ENCODE results near the gene NR2C1.
A peak's percentile ranks its signal among the peaks of the same experiment; 100 is the strongest.

NR2C1 gene

GRCh38 chr12:95085612-95086011 is 12.2 kb upstream of the NR2C1 start:
- H3K4me3 ChIP-seq (ENCODE audit: low read depth, low read length) = no peak overlapping the region
- DNase-seq (ENCODE audit: low read depth) = no peak
- TF ChIP-seq, protein P1, sequence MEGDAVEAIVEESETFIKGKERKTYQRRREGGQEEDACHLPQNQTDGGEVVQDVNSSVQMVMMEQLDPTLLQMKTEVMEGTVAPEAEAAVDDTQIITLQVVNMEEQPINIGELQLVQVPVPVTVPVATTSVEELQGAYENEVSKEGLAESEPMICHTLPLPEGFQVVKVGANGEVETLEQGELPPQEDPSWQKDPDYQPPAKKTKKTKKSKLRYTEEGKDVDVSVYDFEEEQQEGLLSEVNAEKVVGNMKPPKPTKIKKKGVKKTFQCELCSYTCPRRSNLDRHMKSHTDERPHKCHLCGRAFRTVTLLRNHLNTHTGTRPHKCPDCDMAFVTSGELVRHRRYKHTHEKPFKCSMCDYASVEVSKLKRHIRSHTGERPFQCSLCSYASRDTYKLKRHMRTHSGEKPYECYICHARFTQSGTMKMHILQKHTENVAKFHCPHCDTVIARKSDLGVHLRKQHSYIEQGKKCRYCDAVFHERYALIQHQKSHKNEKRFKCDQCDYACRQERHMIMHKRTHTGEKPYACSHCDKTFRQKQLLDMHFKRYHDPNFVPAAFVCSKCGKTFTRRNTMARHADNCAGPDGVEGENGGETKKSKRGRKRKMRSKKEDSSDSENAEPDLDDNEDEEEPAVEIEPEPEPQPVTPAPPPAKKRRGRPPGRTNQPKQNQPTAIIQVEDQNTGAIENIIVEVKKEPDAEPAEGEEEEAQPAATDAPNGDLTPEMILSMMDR (conservative IDR thresholded peaks at IDR 0.05; ENCODE audit: low read depth, low read length) = no peak

- TF ChIP-seq, protein P1 (conservative IDR thresholded peaks at IDR 0.05; ENCODE audit: low read depth, low read length) = no peak
- H3K4me3 ChIP-seq (ENCODE audit: low read depth, low read length) = no peak overlapping the region
- peak; percentile 83 for DNase-seq (ENCODE audit: low read depth)
Observed at GRCh38 chr12:95083938-95084337, 10.5 kb upstream of the NR2C1 start.

GRCh38 chr12:95083471-95083870 is 10.1 kb upstream of the NR2C1 start:
- TF ChIP-seq, protein P1 (conservative IDR thresholded peaks at IDR 0.05; ENCODE audit: low read depth, low read length) = no peak
- DNase-seq (ENCODE audit: low read depth) = peak; percentile 43
- H3K4me3 ChIP-seq (ENCODE audit: low read depth, low read length) = no peak overlapping the region

GRCh38 chr12:95077341-95077740 is 3.9 kb upstream of the NR2C1 start:
- TF ChIP-seq, protein P1 (conservative IDR thresholded peaks at IDR 0.05; ENCODE audit: low read depth, low read length) = no peak
- no peak for DNase-seq (ENCODE audit: low read depth)
- H3K4me3 ChIP-seq (ENCODE audit: low read depth, low read length) = no peak overlapping the region

- no peak overlapping the region for H3K4me3 ChIP-seq (ENCODE audit: low read depth, low read length)
- DNase-seq (ENCODE audit: low read depth) = peak; percentile 59
- TF ChIP-seq, protein P1 (conservative IDR thresholded peaks at IDR 0.05; ENCODE audit: low read depth, low read length) = no peak
Observed at GRCh38 chr12:95074766-95075165, 1.3 kb upstream of the NR2C1 start.

- TF ChIP-seq, protein P1 (conservative IDR thresholded peaks at IDR 0.05; ENCODE audit: low read depth, low read length) = peak; percentile 87
- peak overlapping the region; percentile 85 for H3K4me3 ChIP-seq (ENCODE audit: low read depth, low read length)
- DNase-seq (ENCODE audit: low read depth) = no peak
Observed at GRCh38 chr12:95073698-95074520, 491 bp upstream of the NR2C1 start.

DNA sequence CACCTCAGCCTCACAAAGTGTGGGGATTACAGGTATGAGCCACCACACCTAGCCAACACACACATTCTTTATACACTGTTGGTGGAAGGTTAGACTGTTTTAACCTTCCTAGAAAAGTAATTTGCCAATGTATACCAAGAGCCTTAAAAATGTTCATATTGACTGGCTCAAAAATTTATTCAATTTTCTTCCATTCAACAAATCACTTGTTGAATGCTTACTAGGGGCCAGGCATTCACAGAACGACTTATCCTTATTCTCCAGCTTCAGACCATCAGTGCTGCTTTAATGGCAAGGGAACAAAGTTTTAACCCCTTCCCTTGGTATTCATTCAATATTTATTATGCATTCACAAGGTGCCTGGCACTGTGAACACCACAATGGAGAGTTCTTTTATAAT is 3.0 kb downstream of the NR2C1 start:
- H3K4me3 ChIP-seq (ENCODE audit: low read depth, low read length) = no peak overlapping the region
- TF ChIP-seq, protein P1 (conservative IDR thresholded peaks at IDR 0.05; ENCODE audit: low read depth, low read length) = no peak
- DNase-seq (ENCODE audit: low read depth) = no peak

All from choroid plexus epithelial cell (primary cell).